Stimulated activated CD8-positive, alpha-beta memory T cell treated with anti-CD3 and anti-CD28 coated beads, Interleukin-7, amount 100 ng/mL, for 48 hours (primary cell): ENCODE data around the gene WDR20.
"Not testable (repeated sequence)": the region's sequence is repeated elsewhere in the genome, so short reads cannot be mapped to it uniquely, and the experiment has no call there.

Experiments
- DNase-seq, 2 donors: peaks; one replicate each; pipeline ENCODE4 v3.0.0-alpha.2; 2020; ENCODE audit warnings: low read depth in 1 of 2; ENCODE audit errors: extremely low read depth in 1 of 2

Gene WDR20

DNA sequence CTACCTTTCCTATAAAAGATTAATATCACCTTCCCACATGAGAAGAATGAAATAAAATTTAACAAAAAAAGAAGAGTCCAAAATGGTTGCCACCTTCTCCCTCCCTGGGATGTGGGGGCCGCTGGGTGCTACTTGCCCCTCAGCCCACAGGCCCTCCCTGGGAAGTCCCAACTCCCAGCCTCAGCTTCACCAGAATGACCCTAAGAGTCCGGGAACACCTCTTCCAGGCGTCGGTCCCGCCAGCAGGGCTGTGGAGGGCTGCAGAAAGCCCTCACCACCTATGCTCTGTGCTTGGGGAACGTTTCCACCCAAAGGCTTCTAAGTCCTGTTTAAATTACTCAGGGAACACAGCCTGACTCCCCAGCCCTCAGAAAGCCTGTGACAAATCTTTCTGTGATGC lies 93.4 kb downstream of the WDR20 start:
- DNase-seq, result no peak

DNA sequence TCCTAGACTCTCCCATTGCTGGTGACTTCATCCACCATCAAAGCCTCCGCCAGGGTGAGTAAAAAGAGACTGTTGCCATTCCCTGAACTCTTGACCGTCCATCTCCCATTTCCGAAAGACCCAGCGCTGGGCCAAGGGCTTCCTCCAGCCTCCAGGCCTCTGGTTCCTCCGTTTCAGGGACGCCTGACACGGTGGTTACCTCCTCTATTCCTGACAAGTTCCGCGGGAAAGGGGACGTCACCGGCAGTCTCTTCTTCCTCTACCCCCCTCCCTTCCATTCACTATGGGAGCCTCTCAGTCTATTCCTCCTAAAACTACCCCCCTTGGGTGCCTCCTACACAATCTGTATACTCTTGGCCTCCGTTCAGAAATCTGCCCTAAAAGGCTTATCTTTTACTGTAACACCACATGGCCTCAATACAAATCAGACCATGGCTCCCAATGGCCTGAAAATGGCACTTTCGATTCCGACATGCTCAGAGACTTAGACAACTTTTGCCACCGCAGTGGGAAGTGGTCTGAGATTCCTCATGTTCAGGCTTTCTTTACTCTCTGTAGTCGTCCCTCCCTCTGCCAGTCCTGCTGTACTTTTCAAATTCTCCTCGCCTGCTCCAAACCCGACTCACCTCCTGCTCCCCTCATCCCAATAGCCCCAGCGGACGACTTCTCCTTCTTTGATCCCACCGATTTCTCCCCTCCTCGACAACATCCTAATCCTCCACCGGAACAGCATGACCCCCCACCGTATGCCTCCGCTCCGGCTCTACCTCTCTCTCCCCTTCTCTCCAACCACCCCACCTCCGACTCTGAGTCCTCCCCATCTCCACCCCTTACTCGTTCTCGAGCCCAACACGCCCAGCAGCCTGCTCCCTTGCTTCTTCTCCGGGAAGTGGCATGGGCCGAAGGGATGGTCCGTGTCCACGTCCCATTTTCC lies 94.9 kb downstream of the WDR20 start:
- no peak for DNase-seq

DNA sequence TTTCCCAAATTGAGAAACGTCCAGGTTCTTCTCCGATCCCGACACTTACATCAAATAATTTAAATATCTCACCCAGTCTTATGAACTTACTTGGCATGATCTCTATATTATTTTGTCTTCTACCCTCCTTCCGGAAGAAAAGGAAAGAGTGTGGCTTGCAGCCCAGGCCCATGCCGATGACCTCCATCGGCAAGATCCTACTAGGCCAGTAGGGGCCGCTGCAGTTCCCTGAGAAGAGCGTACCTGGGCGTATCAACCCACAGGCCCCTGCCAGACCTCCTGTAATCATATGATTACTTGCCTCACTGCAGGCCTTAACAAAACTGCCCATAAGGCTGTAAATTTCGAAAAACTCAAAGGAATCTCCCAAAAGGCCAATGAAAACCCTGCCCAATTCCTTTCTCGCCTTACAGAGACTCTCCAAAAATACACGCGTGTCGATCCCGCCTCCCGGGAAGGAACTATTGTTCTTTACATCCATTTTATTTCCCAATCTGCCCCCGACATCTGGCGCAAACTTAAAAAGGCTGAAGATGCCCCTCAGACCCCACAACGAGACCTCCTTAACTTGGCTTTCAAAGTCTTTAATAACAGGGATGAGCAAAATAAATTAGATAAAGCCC lies 95.7 kb downstream of the WDR20 start:
- peak; percentile 38 to 71 for DNase-seq

DNA sequence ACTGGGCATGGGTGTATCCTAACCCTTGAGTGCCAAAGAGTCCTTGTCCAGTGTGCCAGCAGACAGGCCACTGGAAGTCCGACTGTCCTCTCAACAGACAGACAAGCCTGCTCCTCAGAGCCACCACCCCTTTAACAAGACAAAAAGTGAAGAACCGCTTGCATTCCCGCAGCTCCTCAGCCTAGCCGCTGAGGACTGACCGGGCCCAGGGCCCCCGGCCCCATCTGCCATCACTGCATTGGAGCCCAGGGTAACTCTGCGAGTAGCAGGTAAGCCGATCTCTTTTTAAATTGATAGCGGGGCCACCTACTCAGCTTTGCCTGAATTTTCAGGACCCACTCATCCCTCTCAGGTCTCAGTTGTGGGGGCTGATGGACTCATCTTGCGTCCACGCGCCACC lies 96.3 kb downstream of the WDR20 start:
- DNase-seq, result no peak

DNA sequence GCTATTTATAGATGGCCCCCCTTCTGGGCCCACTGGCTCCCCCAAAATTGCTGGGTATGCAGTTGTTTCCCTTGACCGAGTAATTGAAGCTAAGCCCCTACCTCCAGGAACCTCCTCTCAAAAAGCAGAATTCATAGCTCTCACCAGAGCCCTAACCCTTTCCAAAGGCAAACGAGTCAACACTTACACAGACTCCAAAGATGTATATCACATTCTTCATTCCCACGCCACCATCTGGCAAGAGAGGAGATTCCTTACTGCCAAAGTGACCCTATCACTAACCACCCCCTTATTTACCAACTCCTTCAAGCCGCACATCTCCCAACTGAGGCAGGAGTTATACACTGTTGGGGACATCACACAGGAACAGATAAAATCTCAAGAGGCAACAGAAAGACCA lies 98.4 kb downstream of the WDR20 start:
- no peak for DNase-seq

DNA sequence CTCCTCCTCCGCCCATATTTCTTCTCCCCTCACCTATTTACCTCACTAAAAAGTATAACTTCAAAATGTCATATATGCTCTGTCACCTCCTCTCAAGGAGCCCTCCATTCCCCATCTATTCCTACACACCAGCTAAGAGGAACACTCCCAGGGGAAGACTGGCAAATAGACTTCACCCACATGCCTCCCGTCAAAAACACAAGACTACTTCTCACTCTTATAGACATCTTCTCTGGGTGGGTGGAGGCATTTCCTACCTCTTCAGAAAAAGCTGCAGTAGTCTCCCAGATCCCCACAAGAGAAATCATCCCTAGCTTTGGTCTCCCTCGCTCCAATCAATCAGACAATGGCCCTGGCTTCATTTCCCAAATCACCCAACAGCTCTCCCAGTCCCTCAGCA lies 99.1 kb downstream of the WDR20 start:
- DNase-seq, result no peak

DNA sequence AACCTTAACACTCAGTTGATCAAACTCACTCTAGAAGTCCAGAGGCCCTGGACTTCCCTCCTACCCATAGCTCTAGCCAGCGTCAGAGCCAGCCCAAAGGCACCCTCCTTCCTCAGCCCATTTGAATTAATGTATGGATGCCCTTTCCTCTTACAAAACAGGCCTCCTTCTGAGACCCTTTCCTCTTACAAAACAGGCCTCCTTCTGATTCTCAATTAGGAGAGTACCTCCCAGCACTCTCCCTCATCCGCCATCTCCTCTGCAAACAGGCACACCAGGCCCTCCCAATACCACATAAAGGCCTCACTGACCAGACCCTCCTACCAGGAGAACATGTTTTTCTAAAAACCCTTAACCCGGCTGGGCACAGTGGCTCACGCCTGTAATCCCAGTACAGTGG lies 99.5 kb downstream of the WDR20 start:
- DNase-seq, result no peak

DNA sequence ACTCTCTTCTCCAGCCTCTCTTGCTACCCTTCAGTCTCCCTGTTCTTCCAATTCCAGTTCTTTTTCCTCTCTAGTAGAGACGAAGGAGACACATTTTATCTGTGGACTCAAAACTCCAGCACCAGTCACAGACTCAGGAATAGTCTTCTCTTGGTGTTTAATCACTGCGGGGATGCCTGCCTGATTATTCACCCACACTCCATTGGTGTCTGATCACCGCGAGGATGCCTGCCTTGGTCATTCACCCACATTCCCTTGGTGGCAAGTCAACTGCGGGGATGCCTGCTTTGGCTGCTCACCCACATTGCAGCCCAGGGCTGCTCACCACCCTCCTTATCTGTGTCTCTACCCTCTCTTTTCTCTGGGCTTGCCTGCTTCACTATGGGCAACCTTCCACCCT lies 100.8 kb downstream of the WDR20 start:
- DNase-seq, result not testable (repeated sequence)

DNA sequence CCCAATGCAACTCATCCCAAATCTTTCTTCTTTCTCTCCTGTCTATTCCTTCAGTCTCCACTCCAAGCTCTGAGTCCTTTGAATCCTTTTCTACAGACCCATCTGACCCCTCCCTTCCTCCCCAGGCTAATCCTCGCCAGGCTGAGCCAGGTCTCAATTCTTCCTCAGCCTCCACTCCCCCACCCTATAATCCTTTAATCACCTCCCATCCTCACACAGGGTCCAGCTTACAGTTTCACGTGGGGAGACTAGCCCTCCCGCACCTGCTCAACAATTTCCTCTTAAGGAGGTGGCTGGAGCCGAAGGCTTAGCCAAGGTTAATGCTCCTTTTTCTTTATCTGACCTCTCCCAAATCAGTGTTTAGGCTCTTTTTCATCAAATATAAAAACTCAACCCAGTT lies 101.5 kb downstream of the WDR20 start:
- no peak for DNase-seq

DNA sequence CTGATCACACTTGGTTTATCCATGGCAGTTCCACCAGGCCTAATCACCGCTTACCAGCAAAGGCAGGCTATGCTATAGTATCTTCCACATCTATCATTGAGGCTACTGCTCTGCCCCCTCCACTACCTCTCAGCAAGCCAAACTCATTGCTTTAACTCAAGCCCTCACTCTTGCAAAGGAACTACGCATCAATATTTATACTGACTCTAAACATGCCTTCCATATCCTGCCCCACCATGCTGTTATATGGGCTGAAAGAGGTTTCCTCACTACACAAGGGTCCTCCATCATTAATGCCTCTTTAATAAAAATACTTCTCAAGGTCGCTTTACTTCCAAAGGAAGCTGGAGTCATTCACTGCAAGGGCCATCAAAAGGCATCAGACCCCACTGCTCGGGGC lies 104.1 kb downstream of the WDR20 start:
- not testable (repeated sequence) for DNase-seq

DNA sequence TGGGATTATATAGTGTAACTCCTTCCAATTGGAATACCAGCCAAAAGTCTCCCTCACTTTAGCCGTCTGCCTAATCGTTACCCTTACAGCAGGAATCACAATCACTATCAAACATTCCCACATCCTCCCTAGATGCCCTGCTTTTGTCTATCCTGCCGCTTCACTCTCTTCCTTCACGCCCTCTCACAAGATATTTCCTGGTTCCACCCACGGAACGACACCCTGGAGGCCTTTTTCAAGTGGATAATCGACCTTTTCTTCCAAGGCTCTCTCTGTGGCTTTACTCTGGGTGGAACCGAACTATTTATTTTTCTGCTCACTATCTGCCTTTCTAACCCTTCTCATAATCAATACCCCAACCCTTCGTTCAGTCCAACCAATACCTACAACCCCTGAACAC lies 106.4 kb downstream of the WDR20 start:
- DNase-seq, result no peak

DNA sequence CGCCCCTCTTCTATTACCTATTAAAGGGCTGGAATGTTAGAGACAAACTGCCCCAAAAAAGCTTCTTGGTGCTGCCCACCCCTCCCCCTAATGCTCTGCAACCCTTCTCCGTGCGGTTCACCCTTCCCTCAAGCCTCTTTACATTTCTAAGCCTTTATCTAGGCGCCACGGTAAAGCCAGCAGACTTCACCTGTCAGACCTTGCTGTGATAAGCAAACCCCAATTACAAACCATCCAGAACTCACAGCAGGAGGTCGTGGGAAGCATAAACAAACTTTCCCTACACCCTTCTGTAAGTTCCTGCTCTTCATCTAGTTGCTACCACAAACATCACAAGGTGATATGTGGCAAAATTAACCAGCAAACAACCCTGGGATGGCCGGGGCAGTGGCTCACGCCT lies 108.4 kb downstream of the WDR20 start:
- DNase-seq, result no peak

DNA sequence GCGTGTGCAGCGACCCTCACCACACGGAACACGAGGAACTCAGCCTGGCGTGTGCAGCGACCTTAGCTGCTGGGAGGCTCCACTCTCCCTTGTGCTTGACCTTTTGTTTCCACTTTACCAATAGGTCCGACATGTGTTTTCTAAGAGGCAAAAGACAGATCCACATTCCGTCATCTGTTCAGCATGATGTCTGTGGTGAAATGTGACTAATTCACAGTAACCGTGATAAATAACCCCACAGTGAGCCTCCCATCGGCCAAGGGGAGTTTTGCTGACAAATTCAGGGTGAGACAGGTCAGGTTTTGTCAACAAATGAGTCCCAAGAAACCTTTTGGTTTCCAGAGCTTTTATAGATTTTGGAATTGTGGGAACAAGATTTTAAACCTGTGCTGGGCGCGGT lies 109.3 kb downstream of the WDR20 start:
- no peak for DNase-seq

DNA sequence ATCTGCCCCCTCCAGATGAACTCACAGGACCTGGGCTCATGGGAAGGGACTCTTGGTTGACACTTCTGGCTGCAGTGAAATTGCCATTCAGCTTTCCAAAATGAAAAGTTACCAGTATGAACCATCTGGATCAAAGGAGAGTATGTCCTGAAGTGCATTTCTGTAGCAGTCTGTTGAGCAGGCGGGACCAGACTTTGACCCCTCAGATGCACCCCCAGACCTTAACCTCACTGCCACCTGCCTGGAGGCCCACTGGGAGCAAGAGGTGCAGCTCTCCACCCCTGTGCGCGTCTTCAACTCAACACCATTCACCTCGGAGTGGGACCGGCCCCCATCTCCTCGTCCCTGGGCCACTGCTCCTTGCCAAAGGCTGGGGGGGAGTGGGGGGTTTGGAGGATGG lies 110.3 kb downstream of the WDR20 start:
- no peak for DNase-seq

DNA sequence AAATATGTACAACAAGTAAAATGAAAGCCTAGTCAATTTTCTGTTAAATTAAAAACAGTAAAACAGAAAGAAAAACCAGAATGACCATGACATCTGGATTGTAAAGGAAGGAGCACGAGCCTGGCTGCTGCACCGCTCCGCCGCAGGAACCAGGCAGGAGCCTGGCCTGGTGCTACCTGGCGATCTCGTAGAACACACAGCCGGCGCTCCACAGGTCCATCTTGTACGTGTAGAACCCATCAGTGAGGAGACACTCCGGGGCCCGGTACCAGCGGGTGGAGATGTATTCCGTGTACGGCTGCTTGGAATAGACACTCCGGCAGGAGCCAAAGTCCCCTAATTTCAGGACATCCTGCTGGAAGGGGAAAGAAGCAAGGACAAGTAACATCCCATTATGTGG lies 110.9 kb downstream of the WDR20 start:
- DNase-seq, result no peak

DNA sequence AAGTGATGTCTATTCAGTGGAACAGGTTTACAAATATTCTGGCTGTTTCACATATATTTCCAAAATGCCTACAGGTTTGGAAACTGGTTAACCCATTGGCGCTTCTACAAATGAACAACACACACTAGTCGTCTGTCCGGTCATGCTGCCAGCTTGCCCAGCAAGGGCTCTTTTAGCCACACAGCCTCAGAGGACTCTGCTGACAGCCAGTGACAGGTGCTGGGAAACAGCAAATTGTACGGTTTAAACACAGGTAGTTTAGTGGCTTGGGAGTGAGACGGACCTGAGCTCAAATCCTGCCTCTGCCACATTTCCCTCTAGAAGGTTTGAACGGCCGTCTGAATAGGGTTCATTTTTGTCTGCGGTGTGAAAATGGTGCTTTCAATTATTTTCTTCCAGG lies 111.5 kb downstream of the WDR20 start:
- DNase-seq, result no peak

DNA sequence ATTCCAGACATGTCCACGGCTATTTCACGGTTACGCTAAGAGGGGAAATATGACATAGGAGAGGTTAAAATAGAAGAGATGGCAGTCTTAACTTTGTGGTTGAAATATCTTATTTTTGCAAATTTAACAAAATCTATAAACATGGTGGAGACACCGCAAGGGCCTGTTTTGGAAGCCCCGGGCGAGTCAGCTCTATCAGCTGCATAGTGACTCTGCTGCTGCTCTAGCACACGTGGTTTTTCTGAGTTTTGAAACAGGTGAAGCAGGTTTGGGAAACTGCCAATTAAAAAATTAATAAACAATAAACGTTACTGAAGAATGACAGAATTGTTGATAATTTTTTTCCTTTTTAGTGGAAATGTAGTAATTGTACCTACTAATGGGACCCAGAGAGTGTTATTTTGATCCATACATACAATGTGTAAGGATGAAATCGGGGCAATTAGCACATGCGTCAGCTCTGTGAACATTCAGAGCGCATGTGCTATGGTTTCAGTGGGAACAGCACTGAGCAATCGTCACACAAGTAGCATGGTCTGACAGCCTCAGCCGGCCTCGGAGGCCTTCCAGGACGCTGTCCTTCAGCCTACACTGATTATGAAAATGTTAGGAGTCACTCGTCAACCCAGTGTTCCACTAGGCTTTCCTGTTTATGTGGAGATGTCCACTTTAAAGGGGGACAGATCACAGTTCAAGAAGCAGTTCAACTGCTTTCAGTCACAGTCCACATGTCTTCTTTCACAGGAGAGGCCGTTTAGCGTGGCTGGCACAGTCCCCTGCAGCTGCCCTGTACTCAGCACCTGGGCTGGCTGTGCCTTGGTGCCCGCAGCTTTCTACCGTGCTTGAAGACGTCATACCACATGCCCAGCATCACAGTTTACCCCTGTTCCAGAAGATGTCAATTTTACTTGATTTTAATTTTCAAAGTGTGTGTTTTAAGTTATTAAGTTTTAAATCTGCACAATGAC lies 113.4 kb downstream of the WDR20 start:
- no peak for DNase-seq

DNA sequence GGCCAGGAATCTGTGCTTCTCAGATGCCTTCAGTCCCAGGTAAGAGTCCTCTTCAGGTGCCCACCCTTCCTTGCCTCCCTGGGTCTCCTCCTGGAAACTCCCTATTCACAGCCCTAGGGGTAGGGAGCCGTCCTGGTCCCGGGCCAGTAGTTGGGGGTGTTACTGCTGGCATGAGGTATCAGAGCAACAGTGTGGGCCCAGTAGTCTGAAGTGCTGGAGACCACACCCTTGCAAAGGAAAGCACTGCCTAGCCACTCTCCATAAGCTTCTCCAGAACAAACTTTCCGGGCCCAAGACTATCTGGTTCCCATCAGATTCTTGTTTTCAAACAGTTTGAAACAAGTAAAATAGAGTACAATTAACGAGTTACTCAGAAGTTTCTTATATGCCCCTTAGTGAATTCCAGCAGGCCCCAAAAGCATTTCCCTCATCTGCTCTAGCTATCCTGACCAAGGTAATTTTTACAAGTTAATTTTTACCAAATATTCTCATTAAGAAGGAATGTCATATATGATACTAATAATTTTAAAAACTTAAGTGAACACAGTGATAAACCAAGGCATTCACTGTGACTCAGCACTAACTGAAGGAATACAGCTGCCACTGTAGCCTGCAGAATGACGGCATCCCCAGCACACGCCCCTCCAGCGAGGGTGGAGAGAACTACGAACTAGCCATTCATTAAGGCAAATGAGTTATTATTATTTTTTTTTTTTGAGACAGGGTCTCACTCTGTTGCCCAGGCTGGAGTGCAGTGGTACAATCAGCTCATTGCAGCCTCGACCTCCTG lies 115.9 kb downstream of the WDR20 start:
- no peak for DNase-seq

DNA sequence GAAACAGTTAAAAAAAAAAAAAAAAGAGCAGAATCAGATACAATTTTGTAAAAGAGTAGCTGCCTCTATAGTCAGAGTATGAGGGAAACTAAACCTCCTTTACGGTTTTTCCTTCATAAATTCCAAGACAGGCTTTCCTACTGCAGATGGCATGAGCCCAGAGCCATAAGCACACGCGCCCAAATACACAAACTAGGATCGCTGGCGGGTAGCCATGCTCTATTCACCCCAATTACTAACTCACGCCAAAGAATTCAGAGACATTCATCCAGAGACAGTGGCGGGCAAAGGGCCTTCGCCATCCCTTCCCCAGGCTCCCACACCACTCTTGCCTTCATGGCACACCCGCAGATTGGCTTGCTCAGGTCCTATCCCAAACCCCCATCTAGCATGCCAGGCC lies 117.0 kb downstream of the WDR20 start:
- no peak for DNase-seq

DNA sequence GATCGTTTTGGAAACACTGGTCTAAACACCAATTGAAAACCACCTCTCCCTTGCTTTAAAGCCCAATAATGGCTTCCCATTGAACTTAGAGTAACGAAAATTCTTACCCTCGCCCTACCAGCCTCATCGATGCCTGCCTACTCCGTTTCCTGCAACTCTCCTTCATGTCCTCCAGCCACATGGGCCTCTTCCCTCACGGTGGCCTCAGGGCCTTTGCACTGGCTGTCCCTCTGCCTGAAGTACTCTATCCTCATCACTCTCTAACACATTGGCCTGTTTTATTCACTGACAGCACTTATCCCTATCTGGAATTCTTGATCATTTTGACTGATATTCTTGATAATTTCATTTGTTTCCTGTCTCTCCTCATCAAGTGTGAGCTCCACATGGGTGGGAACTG lies 118.4 kb downstream of the WDR20 start:
- no peak for DNase-seq
